ENCODE data around the gene G3BP1.

Gene G3BP1

DNA sequence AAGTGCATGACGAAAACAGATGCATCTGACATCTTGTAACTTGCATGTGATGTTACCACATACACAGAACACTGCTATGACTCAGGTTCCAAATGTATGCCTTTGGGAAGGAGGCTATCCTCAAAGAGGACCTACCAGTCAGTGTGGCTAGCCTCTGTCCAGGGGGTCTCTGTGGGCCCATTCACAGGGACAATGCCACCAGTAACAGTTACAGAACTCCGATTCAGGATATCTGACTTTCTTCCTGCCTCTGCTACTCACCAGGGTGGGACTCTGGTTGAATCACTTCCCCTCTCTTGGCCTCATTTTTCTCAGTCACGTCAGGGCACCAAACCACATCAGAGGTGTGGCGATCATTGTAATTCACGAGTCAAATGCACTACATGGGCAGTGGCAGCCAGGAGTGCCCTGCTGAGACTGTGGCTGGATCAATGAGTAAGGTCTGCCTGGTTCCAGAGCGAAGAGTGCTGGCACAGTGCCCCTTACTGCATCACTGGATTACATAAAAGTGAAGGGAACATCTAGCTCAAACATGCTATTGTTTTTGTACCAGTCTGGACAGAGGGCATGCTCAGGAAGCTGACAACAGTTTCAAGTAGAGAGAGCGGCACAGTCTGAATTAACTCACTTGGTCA lies 26.6 kb upstream of the G3BP1 start:
- H3K27ac ChIP-seq: no peak overlapping the region; the same call in 1 of the 2 replicates
- H3K27me3 ChIP-seq (ENCODE audit: insufficient read depth, low read depth): no peaks in the 10 kb centered on the region
- H3K9ac ChIP-seq: no peak overlapping the region
- no peak overlapping the region for H3K4me2 ChIP-seq
- H3K79me2 ChIP-seq (ENCODE audit: insufficient read depth, low read depth): peaks cover 33% of the 10 kb centered on the region
- H4K20me1 ChIP-seq (ENCODE audit: insufficient read depth): no peaks in the 10 kb centered on the region
- no peak overlapping the region for H2AFZ ChIP-seq (ENCODE audit: low read depth)
- H3K4me3 ChIP-seq (IDR thresholded peaks at IDR 0.05; ENCODE audit: insufficient read depth, low read depth, low read length): no peak overlapping the region
- TF ChIP-seq, protein P1, sequence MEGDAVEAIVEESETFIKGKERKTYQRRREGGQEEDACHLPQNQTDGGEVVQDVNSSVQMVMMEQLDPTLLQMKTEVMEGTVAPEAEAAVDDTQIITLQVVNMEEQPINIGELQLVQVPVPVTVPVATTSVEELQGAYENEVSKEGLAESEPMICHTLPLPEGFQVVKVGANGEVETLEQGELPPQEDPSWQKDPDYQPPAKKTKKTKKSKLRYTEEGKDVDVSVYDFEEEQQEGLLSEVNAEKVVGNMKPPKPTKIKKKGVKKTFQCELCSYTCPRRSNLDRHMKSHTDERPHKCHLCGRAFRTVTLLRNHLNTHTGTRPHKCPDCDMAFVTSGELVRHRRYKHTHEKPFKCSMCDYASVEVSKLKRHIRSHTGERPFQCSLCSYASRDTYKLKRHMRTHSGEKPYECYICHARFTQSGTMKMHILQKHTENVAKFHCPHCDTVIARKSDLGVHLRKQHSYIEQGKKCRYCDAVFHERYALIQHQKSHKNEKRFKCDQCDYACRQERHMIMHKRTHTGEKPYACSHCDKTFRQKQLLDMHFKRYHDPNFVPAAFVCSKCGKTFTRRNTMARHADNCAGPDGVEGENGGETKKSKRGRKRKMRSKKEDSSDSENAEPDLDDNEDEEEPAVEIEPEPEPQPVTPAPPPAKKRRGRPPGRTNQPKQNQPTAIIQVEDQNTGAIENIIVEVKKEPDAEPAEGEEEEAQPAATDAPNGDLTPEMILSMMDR (conservative IDR thresholded peaks at IDR 0.05; ENCODE audit: low read depth, low read length): no peak
- H3K4me1 ChIP-seq (ENCODE audit: low read depth, poor library complexity, severe bottlenecking): peaks cover 83% of the 10 kb centered on the region
- H3K36me3 ChIP-seq (ENCODE audit: insufficient read depth): no peaks in the 10 kb centered on the region

DNA sequence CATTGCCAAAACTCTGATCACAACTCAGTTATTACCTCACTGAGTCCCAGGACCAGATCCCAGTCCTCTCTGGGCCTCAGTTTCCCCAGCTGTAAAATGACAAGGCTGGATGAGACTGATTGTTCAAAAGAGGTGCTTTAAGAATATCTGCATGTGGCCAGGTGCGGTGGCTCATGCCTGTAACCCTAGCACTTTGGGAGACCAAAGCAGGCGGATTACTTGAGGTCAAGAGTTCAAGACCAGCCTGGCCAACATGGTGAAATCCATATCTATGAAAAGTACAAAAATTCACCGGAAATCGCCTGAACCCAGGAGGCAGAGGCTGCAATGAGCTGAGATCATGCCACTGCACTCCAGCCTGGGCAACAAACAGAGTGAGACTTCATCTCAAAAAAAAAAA lies 21.6 kb upstream of the G3BP1 start:
- peaks cover 77% of the 10 kb centered on the region for H3K79me2 ChIP-seq (ENCODE audit: insufficient read depth, low read depth)
- no peaks in the 10 kb centered on the region for H3K27me3 ChIP-seq (ENCODE audit: insufficient read depth, low read depth)
- H3K4me2 ChIP-seq: peak overlapping the region; percentile 67
- H3K4me1 ChIP-seq (ENCODE audit: low read depth, poor library complexity, severe bottlenecking): peaks cover 96% of the 10 kb centered on the region
- no peaks in the 10 kb centered on the region for H4K20me1 ChIP-seq (ENCODE audit: insufficient read depth)
- TF ChIP-seq, protein P1 (conservative IDR thresholded peaks at IDR 0.05; ENCODE audit: low read depth, low read length): no peak
- no peaks in the 10 kb centered on the region for H3K36me3 ChIP-seq (ENCODE audit: insufficient read depth)
- peak overlapping the region; percentile 47 for H3K9ac ChIP-seq
- H3K27ac ChIP-seq: peak overlapping the region; percentile 85
- no peak overlapping the region for H2AFZ ChIP-seq (ENCODE audit: low read depth)
- no peak overlapping the region for H3K4me3 ChIP-seq (IDR thresholded peaks at IDR 0.05; ENCODE audit: insufficient read depth, low read depth, low read length)

DNA sequence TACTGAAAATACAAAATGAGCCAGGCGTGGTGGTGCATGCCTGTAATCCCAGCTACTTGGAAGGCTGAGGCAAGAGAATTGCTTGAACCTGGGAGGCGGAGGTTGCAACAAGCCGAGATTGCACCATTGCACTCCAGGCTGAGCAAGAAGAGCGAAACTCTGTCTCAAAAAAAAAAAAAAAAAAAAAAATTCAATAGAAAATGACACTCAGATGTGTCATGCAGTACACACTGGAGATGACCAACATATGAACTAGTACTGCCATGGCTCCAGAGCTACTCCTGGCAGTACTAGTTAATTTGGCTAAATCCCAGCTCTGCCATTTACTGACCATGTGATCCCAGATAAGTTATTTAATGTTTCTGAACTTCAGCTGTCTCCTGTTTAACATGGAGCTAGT lies 20.7 kb upstream of the G3BP1 start:
- Histone ChIP-seq H4K20me1 (ENCODE audit: insufficient read depth) (no peaks in the 10 kb centered on the region), H3K4me1 (ENCODE audit: low read depth, poor library complexity, severe bottlenecking) (peaks cover 96% of the 10 kb centered on the region), H3K79me2 (ENCODE audit: insufficient read depth, low read depth) (peaks cover 74% of the 10 kb centered on the region), H3K36me3 (ENCODE audit: insufficient read depth) (no peaks in the 10 kb centered on the region), H3K4me3 (IDR thresholded peaks at IDR 0.05; ENCODE audit: insufficient read depth, low read depth, low read length) (no peak overlapping the region), H3K9ac (no peak overlapping the region), H3K27ac (peak overlapping the region; percentile 85), H2AFZ (ENCODE audit: low read depth) (no peak overlapping the region), H3K4me2 (peak overlapping the region; percentile 67), H3K27me3 (ENCODE audit: insufficient read depth, low read depth) (no peaks in the 10 kb centered on the region)
- TF ChIP-seq, protein P1 (conservative IDR thresholded peaks at IDR 0.05; ENCODE audit: low read depth, low read length): no peak

DNA sequence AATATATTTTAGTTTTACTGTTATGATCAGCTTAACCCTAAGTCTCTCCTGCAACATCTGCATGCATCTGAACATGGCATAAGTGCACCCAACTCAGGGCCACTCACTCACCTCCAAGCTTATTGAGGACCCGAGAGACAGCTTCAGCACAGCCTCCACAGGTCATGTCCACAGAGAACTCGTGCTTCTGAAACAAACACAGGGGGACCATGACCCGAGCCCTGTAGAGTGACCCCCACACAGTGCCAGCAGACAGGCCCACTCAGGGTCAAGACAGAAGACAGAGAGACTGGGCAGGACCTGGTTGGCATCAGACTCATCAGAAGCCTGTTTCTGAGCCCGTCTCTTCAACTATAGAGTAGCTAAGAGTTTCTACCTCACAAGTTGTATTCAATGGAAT lies 20.2 kb upstream of the G3BP1 start:
- no peaks in the 10 kb centered on the region for H3K27me3 ChIP-seq (ENCODE audit: insufficient read depth, low read depth)
- TF ChIP-seq, protein P1 (conservative IDR thresholded peaks at IDR 0.05; ENCODE audit: low read depth, low read length): no peak
- H3K36me3 ChIP-seq (ENCODE audit: insufficient read depth): no peaks in the 10 kb centered on the region
- no peak overlapping the region for H3K9ac ChIP-seq
- no peak overlapping the region for H3K4me3 ChIP-seq (IDR thresholded peaks at IDR 0.05; ENCODE audit: insufficient read depth, low read depth, low read length)
- peaks cover 97% of the 10 kb centered on the region for H3K4me1 ChIP-seq (ENCODE audit: low read depth, poor library complexity, severe bottlenecking)
- H3K79me2 ChIP-seq (ENCODE audit: insufficient read depth, low read depth): peaks cover 74% of the 10 kb centered on the region
- no peak overlapping the region for H2AFZ ChIP-seq (ENCODE audit: low read depth)
- H3K4me2 ChIP-seq: peak overlapping the region; percentile 67
- no peaks in the 10 kb centered on the region for H4K20me1 ChIP-seq (ENCODE audit: insufficient read depth)
- peak overlapping the region; percentile 85 for H3K27ac ChIP-seq
